GM11168 (cell line): ENCODE measurements around the gene CNTN2.

ENCODE experiments used
- in situ Hi-C: fragments of 300-500 bp; cut with MboI; formaldehyde crosslinking; loops from one replicate; pipeline ENCODE4 v1.12.0; 2022; ENCODE audit warnings: low sequenced_read_pairs; ENCODE audit not compliant: unreplicated experiment

Gene CNTN2

GRCh38 chr1:205042911-205043806 is at the start of gene CNTN2:
Gene CNTN2, plus strand, starts transcription at chr1:205043212. Its CDS starts 9,974 bp downstream, at chr1:205053186.
- in situ Hi-C loops: no loop called here

DNA sequence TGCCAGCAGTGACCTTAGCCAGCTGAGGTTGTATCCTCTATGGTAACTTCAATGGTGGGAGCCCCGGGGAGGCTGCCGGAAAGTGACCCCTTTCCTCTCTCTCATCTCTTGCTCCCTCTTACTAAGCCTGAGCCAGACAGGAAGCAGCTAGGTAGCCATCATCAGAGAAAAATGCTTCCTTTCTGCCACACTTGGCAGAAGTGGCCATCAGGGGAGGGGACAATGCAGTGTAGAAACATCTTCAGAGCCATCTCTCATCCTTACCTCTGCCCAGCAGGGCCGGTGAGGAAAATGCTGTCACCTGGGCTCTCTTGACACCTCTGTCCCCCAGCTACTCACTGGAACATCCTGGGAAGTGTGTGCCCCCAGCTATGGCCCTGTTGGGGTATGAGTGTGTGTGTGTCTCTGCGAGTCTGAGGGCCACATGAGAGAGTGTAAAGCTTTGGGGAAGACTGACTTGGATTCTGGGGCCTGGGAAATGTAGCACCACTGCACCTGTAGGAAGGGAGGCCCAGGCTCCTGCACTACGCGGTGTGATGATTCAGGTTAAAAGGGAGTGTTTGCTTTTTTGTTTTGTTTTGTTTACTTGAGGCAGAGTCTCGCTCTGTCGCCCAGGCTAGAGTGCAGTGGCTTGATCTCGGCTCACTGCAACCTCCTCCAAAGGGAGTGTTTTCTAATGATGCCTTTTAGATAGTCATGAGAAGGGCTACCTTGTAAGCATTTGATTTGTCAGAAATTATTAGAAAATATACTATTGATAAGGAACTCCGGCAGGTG is 48.7 kb upstream of the CNTN2 start:
- in situ Hi-C loops: no loop called here

GRCh38 chr1:204996981-204997380 is 46.0 kb upstream of the CNTN2 start:
- in situ Hi-C loops: no loop called here

DNA sequence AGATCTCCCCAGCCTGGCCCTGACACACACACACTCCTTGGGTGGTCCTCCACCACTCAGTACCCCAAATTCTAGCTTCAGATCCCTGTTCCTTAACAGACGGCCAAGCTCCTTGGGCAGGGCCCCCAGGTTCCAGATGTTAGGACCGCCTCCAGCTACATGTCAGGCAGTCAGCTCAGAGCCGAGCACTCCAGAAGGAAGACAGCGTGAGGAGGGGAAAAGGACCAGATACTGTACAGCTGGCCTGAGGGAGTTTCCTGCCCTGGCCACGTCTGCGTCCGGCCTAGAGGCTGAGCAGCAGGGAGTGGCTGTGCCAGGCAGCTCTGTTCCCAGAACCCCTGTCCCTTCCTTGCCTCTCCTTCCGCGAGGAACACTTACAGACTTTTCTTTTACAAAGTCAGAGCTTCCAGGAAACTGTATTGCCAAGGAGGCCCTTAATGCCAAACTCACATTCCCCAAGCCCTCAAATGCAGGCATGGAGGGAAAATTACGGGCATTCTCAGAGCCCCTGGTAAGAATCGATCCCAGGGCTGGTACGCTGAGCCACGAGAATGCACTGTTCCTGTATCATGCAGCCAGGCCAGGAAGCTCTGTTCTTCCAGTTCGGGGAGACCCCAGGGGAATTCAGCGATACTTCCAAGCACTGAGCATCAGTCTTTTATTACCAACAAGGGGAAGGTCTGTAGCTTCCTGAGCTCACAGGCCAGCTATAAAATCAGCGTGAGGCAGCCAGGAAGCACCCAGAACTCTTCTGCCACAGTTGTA is 45.2 kb upstream of the CNTN2 start:
- in situ Hi-C loops: no loop called here

GRCh38 chr1:205001162-205001561 is 41.9 kb upstream of the CNTN2 start:
- in situ Hi-C loops: no loop called here

DNA sequence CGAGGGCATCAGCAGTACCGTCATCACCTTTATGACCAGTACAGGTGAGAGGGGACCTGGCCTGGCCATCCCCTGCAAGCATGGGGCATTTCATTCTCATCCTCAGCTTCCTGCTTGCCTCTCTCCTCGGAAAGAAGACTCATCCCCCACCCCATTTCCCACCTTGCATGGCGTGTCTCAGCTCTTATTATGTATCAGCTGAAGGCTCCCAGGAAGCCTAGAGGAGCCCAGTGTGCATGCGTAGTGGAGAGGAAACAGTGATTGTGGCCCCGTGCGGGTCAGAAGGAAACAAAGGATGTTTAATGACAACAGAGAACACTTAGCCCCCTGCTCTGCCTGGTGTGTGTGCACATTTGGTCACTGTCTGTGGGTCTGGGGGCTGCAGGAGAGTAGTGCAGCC is 40.3 kb upstream of the CNTN2 start:
- in situ Hi-C loops: no loop called here

GRCh38 chr1:205003358-205004131 is 39.5 kb upstream of the CNTN2 start:
- in situ Hi-C loops: no loop called here

GRCh38 chr1:205004351-205004750 is 38.7 kb upstream of the CNTN2 start:
- in situ Hi-C loops: no loop called here

DNA sequence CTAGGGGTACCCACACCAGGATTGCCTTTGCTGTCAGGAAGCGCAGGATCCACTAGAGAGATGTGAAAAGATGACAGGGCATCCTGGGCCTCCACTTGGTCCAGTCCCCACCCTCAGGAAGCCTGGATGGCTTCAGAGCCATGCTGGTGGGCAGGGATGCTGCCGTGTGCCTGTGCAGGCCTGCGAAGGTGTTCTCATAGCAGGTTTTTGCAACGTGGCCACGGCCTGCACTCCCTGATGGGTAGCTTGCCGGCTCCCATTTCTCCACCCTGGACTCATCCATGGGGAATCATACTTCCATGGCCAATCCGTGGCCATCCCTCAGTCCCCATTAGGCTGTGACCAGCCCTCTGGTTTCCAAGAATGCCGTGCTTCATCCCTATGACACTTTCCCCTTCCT is 34.1 kb upstream of the CNTN2 start:
- in situ Hi-C loops: no loop called here

- in situ Hi-C loops: no loop called here
Observed at GRCh38 chr1:205009670-205010069, 33.3 kb upstream of the CNTN2 start.

DNA sequence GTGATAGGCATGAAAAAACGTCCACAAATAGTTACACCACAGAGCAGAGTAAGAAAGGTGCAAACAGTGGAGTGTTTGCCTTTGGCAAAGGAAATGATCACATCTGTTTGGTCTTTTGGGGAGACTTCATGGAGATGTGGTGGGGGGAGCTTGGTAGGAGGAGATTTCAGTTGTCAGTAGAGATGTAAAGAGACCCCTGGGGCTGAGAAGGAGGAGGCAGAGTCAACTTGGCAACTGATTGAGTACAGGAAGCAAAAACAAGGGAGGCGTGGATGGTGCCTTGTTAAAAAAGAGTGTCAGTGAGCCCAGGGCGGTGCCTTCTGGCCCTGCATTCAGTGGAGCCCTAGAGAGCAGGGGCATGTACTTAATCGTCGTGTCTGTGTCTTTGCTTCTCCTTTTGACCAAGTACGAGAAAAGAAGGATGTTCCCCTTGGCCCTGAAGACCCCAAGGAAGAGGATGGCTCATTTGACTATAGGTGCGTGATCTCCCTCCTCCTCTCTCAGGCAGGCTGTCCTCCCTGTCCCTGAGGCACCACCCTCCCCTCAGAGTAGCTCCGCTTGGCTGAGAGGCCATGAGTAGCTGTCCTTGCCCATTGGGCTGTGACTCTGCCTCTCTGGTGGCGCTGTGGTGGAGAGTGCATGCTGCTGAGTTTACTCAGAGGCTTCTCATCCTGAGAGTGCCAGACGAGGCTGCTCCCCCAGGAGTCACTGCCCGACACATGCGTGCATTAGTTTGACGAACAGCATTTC is 30.4 kb upstream of the CNTN2 start:
- in situ Hi-C loops: no loop called here

GRCh38 chr1:205013683-205014367 is 29.2 kb upstream of the CNTN2 start:
- in situ Hi-C loops: no loop called here

- in situ Hi-C loops: no loop called here
Observed at GRCh38 chr1:205014783-205015182, 28.2 kb upstream of the CNTN2 start.

DNA sequence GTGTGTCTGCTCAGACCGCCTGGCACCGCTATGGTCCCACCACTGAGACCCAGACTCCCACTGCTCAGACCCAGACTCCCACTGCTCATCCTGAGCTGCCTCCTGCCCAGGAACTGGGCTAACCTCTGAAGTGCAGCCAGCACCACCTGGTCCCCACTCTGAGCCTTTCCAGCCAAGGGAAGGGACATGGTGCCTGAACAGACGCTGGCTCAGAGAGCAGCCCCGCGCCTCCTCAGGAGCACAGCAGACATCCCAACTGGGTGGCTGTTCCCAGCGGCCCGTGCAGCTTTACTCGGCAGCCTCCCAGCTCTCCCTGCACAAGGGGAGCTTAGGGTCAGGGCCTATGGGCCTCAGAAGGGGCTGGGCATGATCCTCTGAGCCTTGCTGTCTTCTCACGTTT is 27.8 kb upstream of the CNTN2 start:
- in situ Hi-C loops: no loop called here

DNA sequence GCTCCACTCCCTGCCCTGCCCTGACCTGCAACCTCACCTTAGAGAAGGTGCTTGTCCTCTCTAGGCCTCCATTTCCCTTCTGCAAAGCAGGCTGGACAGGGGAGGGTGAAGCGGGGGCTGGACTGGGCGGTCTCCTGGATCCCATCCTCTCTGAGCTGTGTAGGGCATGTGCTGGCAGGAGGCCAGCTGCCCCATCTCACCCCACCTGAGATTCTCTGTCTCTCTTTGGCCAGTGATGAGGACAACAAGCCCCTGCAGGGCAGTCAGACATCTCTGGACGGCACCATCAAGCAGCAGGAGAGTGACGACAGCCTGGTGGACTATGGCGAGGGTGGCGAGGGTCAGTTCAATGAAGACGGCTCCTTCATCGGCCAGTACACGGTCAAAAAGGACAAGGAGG is 26.9 kb upstream of the CNTN2 start:
- in situ Hi-C loops: no loop called here

DNA sequence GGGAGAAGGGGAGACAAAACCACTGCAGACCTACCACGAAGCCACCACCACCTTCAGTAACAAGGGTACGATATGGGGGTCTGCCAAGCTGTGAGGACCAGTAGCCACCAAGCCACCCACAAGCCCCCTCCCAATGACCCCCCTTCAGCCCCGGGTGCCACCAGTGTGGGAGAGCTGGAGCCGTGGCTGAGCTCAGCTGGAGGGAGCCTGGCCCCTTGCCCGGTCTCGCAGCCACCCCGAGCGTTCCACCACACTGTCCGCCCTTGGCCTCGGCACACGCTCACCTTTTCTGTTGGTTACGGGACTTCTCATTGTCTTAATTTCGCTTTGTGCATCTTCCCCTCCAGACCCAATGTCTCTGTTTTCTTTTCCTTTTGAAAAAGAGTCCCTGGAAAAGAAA is 26.4 kb upstream of the CNTN2 start:
- in situ Hi-C loops: no loop called here

GRCh38 chr1:205017001-205017400 is 26.0 kb upstream of the CNTN2 start:
- in situ Hi-C loops: no loop called here

- in situ Hi-C loops: no loop called here
Observed at GRCh38 chr1:205017766-205018165, 25.2 kb upstream of the CNTN2 start.

DNA sequence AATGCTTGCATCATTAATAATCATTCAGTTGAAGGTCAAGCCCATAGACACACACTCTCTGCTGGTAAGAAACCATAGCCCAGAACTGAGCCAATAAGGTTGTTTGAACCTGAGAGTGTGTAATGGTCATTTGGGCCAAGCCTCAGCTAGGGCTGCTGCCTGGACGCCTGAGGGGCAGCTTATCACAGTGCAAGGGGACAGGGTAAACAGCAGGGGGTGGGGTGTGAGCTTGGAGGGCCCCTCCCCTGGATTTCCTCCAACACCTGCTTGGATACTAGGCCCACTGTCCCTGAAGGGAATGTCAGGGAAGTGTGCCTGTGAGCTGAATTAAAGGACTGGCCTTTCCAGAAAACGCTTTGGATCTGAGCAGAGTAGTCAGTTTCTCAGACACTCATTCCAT is 24.6 kb upstream of the CNTN2 start:
- in situ Hi-C loops: no loop called here
